ENCODE data around the gene KIFBP.
"Not testable (repeated sequence)": the region's sequence is repeated elsewhere in the genome, so short reads cannot be mapped to it uniquely, and the experiment has no call there.

KIFBP gene

DNA sequence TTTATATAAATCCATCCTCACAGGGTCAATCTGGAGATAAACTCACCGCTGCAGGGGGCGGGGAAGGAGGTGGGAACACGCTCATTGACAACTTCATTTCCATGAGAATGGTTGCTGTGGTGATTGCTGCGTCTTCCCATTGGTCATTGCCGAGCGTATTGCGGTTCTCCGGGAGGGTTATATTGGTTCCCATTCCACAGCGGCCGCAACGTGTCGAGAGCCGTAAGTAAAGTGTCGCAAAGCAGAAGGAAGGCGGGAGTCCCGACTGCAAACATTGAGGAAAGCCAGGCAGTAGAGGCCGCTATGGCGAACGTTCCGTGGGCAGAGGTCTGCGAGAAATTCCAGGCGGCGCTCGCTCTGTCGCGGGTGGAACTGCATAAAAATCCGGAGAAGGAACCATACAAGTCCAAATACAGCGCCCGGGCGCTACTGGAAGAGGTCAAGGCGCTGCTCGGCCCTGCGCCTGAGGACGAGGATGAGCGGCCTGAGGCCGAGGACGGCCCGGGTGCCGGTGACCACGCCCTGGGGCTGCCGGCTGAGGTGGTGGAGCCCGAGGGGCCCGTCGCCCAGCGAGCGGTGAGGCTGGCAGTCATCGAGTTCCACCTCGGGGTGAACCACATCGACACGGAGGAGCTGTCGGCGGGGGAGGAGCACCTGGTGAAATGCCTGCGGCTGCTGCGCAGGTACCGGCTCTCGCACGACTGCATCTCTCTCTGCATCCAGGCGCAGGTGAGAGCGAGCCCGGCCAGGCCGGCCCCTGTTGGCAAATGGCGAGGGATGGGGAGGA is at the start of gene KIFBP:
TSS of gene KIFBP (plus strand) at position 274 of the 787 bp plus-strand sequence. CDS start at position 304, 30 bp downstream.
- DNase-seq (ENCODE audit: extremely low read depth in 1 of 2, low read depth in 1 of 2): peak; percentile 61 to 85

GRCh38 chr10:68938884-68939283 is 49.7 kb upstream of the KIFBP start:
- DNase-seq (ENCODE audit: extremely low read depth in 1 of 2, low read depth in 1 of 2): no peak

GRCh38 chr10:68940917-68941316 is 47.7 kb upstream of the KIFBP start:
- DNase-seq (ENCODE audit: extremely low read depth in 1 of 2, low read depth in 1 of 2): not testable (repeated sequence)

DNA sequence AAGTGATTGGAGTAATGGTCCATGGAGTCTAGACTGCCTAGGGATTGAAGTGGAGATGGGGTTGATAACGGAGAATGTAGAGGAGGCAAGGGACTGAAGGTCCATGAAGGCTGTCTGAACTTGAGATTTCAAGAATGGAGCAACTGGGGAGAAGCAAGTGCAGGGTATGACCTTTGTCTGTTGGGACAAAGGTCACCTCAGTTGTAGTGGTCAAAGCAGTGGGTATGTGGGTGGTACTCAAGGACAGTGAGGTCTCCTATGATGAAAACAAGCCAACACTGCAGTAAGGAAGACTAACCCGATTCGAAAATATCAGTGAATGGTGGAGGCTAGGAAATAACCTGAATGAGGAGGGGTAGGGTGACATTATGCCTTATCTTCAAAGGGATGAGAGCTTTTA is 38.0 kb upstream of the KIFBP start:
- DNase-seq (ENCODE audit: extremely low read depth in 1 of 2, low read depth in 1 of 2): no peak

- DNase-seq (ENCODE audit: extremely low read depth in 1 of 2, low read depth in 1 of 2): no peak
Measured at GRCh38 chr10:68954904-68955303, 33.7 kb upstream of the KIFBP start.

- peak in 1 of 2 donors; percentile 2 for DNase-seq (ENCODE audit: extremely low read depth in 1 of 2, low read depth in 1 of 2)
Measured at GRCh38 chr10:68955355-68955831, 33.2 kb upstream of the KIFBP start.

- DNase-seq (ENCODE audit: extremely low read depth in 1 of 2, low read depth in 1 of 2): peak; percentile 76 to 91
Measured at GRCh38 chr10:68955832-68956532, 32.6 kb upstream of the KIFBP start, which contains the start of gene DDX21. Gene DDX21 (plus strand): TSS chr10:68956170. CDS start chr10:68956226, 56 bp downstream.

DNA sequence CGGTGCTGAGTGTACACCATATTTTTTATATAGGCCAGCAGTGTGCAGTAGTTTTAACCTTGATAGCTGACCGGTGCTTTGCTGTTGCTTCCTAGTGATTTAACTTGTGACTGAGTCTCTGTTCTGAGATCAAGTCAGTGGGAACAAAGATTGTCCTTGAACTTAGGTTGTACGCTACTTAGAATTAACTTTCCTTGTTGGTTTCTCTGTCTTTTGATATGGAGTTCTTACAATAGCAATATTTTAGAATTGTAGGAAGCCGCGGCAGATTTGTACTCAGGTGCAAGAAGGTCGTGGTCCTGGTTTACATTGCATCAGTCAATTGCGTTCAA is 31.4 kb upstream of the KIFBP start:
- no peak for DNase-seq (ENCODE audit: extremely low read depth in 1 of 2, low read depth in 1 of 2)

- DNase-seq (ENCODE audit: extremely low read depth in 1 of 2, low read depth in 1 of 2): no peak
Measured at GRCh38 chr10:68957654-68958053, 30.9 kb upstream of the KIFBP start.

GRCh38 chr10:68959695-68960527 is 28.7 kb upstream of the KIFBP start:
- no peak for DNase-seq (ENCODE audit: extremely low read depth in 1 of 2, low read depth in 1 of 2)

GRCh38 chr10:68963151-68963550 is 25.5 kb upstream of the KIFBP start:
- DNase-seq (ENCODE audit: extremely low read depth in 1 of 2, low read depth in 1 of 2): no peak

GRCh38 chr10:68973975-68974374 is 14.6 kb upstream of the KIFBP start:
- no peak for DNase-seq (ENCODE audit: extremely low read depth in 1 of 2, low read depth in 1 of 2)

GRCh38 chr10:68975936-68976473 is 12.6 kb upstream of the KIFBP start:
- DNase-seq (ENCODE audit: extremely low read depth in 1 of 2, low read depth in 1 of 2): not testable (repeated sequence)

DNA sequence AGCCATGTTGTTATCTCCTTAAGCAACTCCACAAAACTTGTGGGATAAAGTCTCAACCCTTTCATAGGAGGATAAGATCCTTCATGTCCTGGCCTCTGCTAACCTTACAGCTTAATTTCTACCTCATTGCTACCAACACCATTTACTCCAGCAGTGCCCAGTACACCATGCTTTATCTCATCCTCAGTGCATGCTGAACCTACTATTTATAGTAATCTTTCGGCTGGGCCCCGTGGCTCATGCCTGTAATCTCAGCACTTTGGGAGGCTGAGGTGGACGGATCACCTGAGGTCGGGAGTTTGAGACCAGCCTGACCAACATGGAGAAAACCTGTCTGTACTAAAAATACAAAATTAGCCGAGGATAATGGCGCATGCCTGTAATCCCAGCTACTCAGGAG is 8.9 kb upstream of the KIFBP start:
- DNase-seq (ENCODE audit: extremely low read depth in 1 of 2, low read depth in 1 of 2): not testable (repeated sequence)

DNA sequence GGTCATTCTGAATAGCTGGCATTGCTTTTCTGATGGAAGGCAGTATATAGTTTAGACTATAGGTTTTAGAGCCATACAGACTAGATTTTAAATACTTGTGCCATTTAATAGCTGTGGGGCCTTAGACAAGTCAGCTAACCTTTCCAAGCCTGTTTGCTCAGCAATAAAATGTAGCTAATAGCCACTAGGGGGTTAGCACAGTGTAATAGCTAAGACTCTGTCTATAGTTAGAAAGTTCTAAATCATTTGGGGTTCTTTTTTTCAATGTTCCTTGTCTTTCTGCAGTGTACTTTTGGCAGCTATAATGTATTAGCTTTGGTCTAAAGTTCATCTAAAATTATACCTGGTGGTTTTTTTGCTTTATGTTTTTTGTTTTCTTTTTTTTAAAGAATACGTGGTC is 7.5 kb upstream of the KIFBP start:
- DNase-seq (ENCODE audit: extremely low read depth in 1 of 2, low read depth in 1 of 2): no peak

DNA sequence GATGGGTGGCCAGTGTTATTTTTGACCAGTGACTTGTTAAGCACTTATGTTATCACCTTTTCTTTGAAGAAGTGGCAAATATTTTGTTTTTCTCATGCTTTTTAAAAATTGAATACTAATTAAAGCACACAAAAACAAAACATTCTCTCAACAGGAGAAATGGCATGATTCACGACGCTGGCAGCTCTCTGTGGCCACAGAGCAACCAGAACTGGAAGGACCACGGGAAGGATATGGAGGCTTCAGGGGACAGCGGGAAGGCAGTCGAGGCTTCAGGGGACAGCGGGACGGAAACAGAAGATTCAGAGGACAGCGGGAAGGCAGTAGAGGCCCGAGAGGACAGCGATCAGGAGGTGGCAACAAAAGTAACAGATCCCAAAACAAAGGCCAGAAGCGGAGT is 6.2 kb upstream of the KIFBP start:
- no peak for DNase-seq (ENCODE audit: extremely low read depth in 1 of 2, low read depth in 1 of 2)

DNA sequence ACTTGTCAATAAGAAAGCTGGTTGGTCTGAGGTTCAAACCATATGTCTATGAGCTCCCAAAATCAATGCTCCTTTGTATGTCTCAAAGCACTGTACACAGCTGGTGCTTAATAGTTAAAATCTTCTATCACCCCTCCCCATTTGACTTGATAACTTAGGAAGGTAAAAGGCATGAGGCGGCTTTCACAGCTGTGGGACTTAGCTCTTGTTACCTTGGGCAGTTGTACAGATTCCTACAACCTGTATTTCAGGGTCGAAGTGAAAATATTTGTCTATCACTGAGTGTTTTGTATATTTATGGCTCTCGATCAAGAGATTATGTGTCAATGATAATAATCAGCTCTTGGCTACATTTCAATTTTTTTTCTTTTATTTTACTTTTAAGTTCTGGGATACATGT is 992 bp upstream of the KIFBP start:
- no peak for DNase-seq (ENCODE audit: extremely low read depth in 1 of 2, low read depth in 1 of 2)

DNA sequence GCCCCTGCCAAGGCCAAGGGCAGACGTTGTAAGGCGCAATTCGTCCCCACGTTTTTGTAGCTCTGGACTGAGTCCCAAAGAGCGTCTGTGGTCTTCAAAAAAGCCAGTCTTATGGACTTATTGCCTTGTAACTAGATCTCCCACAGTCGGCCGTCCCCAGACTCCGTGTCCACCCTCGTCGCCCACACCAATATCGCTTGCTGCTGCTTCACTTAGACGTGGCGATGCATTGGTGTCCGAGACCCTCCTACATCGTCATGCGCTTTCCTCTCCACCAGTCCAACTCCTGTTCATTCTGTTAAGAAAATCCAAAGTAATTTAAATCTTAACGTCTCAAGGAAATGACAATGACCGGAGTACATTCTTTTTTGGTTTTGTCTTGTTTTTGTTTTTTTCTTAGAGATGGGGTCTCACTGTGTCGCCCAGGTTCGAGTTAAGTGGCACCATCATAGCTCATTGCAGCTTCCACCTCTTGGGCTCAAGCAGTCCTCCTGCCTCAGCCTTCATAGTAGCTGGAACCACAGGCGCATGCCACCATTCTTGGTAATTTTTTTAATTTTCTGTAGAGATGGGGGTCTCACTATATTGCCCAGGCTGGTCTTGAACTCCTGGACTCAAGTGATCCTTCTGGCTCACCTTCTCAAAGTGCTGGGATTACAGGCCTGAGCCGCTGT is 851 bp downstream of the KIFBP start:
- DNase-seq (ENCODE audit: extremely low read depth in 1 of 2, low read depth in 1 of 2): no peak

GRCh38 chr10:68992636-68993440 is 4.2 kb downstream of the KIFBP start:
- DNase-seq (ENCODE audit: extremely low read depth in 1 of 2, low read depth in 1 of 2): no peak

- DNase-seq (ENCODE audit: extremely low read depth in 1 of 2, low read depth in 1 of 2): no peak
Measured at GRCh38 chr10:68997211-68997610, 8.6 kb downstream of the KIFBP start.
